Smooth muscle cell (in vitro differentiated cells): ENCODE data around the gene KRTAP16-1. TPM values are rescaled to one million over a fixed set of nuclear protein-coding genes. Genes with fewer than 3 reads are reported as not detected.

ENCODE experiments used
- DNase-seq: peaks from one replicate; lab custom pipeline; 2025; ENCODE audit not compliant: unreplicated experiment; lab: John Stamatoyannopoulos, UW
- H2AFZ ChIP-seq: fragments of 200-600 bp; sonication (generic); 2 replicates; pipeline ENCODE4 v1.6.0; 2016; ENCODE audit warnings: antibody characterized with exemption, low read depth, mild to moderate bottlenecking
- H3F3A ChIP-seq: fragments of 200-600 bp; sonication (generic); 2 replicates; pipeline ENCODE4 v1.6.0; 2017; ENCODE audit warnings: antibody characterized with exemption, low read depth
- H3K27ac ChIP-seq: fragments of 200-600 bp; sonication (generic); 2 replicates; pipeline ENCODE4 v1.5.1; 2016; ENCODE audit warnings: low read depth, mild to moderate bottlenecking
- H3K27me3 ChIP-seq: fragments of 200-600 bp; sonication (generic); 2 replicates; pipeline ENCODE4 v1.6.1; 2016; ENCODE audit warnings: low read depth, mild to moderate bottlenecking
- H3K36me3 ChIP-seq: fragments of 200-600 bp; sonication (generic); 2 replicates; pipeline ENCODE4 v1.5.1; 2016; ENCODE audit warnings: low read depth
- H3K4me1 ChIP-seq: fragments of 200-600 bp; sonication (generic); 2 replicates; pipeline ENCODE4 v1.5.1; 2016; ENCODE audit warnings: low read depth
- H3K4me2 ChIP-seq: fragments of 200-600 bp; sonication (generic); 2 replicates; pipeline ENCODE4 v1.6.0; 2016; ENCODE audit warnings: mild to moderate bottlenecking
- H3K4me3 ChIP-seq: fragments of 200-600 bp; sonication (generic); 2 replicates; pipeline ENCODE4 v1.5.1; 2016; ENCODE audit warnings: mild to moderate bottlenecking
- H3K79me2 ChIP-seq: fragments of 200-600 bp; sonication (generic); 2 replicates; pipeline ENCODE4 v1.6.0; 2016; ENCODE audit warnings: low read depth, mild to moderate bottlenecking
- H3K9ac ChIP-seq: fragments of 200-600 bp; sonication (generic); 2 replicates; pipeline ENCODE4 v1.6.0; 2016; ENCODE audit warnings: low read depth
- H3K9me3 ChIP-seq: fragments of 200-600 bp; sonication (generic); replicated peaks from 2 replicates; pipeline ENCODE4 v1.5.1; 2016; ENCODE audit warnings: low read depth
- H4K20me1 ChIP-seq: fragments of 200-600 bp; sonication (generic); 2 replicates; pipeline ENCODE4 v1.6.0; 2016; ENCODE audit warnings: low read depth
- WGBS: methylation state at CpG from one replicate; pipeline ENCODE4 v1.1.7; 2016; ENCODE audit warnings: low lambda C conversion rate; 5-methylcytosine and 5-hydroxymethylcytosine counted together
- polyA plus RNA-seq: library from polyadenylated mRNA; unstranded; fragments of >200 nt; fragmentation: Nextera tagmentation; extraction: Ambion mirVana; gene quantifications from 2 replicates; pipeline ENCODE4 v1.2.1, GENCODE V29; 2016
- total RNA-seq: library from RNA; depleted of rRNA; stranded (reverse); fragments of >200 nt; gene quantifications from 2 replicates; pipeline ENCODE4 v1.2.3, GENCODE V29; 2014
- TF ChIP-seq, protein P1 (sequence below): fragments of 200-600 bp; sonication (generic); IDR thresholded peaks from 2 replicates; pipeline ENCODE4 v1.5.1; 2017; ENCODE audit warnings: borderline replicate concordance, mild to moderate bottlenecking, antibody characterized with exemption; ENCODE audit not compliant: insufficient read depth, poor library complexity, severe bottlenecking

The KRTAP16-1 gene
- total and polyA plus RNA-seq, 2 experiments from 2014 or later, result not detected

DNA sequence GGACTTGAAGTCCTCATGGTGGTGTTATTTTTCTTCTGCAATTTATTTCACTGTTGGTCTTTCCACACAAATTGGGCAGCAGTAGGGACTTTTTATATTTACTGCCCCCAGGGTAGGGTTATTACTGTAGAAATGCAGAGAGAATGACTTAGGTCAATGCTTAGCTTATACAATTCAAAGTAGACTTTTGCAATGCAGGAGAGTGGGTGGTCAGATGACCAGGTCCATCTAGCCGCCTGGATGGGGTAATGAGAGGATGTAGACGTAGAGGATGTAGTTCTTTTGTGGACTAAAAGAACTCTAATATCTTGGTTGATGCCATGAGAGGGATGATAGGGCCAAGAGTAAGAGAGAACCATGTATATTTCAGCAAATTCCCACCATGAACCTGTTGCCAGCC, 9.1 kb upstream of the KRTAP16-1 start:
- Histone ChIP-seq H3K27me3 (peaks cover 6% of the 10 kb centered on the region), H3F3A (no peaks in the 10 kb centered on the region), H3K9me3 (no peaks in the 10 kb centered on the region), H3K4me1 (no peaks in the 10 kb centered on the region), H3K36me3 (no peaks in the 10 kb centered on the region), H3K79me2 (no peaks in the 10 kb centered on the region), H2AFZ (no peak overlapping the region), H3K4me3 (no peak overlapping the region), H3K4me2 (no peak overlapping the region), H3K27ac (no peak overlapping the region), H3K9ac (no peak overlapping the region), H4K20me1 (no peaks in the 10 kb centered on the region)
- TF ChIP-seq, protein P1, sequence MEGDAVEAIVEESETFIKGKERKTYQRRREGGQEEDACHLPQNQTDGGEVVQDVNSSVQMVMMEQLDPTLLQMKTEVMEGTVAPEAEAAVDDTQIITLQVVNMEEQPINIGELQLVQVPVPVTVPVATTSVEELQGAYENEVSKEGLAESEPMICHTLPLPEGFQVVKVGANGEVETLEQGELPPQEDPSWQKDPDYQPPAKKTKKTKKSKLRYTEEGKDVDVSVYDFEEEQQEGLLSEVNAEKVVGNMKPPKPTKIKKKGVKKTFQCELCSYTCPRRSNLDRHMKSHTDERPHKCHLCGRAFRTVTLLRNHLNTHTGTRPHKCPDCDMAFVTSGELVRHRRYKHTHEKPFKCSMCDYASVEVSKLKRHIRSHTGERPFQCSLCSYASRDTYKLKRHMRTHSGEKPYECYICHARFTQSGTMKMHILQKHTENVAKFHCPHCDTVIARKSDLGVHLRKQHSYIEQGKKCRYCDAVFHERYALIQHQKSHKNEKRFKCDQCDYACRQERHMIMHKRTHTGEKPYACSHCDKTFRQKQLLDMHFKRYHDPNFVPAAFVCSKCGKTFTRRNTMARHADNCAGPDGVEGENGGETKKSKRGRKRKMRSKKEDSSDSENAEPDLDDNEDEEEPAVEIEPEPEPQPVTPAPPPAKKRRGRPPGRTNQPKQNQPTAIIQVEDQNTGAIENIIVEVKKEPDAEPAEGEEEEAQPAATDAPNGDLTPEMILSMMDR, result no peak
- DNase-seq, result no peak
- WGBS, result 80% methylated on average over 2 of the region's 2 CpGs

DNA sequence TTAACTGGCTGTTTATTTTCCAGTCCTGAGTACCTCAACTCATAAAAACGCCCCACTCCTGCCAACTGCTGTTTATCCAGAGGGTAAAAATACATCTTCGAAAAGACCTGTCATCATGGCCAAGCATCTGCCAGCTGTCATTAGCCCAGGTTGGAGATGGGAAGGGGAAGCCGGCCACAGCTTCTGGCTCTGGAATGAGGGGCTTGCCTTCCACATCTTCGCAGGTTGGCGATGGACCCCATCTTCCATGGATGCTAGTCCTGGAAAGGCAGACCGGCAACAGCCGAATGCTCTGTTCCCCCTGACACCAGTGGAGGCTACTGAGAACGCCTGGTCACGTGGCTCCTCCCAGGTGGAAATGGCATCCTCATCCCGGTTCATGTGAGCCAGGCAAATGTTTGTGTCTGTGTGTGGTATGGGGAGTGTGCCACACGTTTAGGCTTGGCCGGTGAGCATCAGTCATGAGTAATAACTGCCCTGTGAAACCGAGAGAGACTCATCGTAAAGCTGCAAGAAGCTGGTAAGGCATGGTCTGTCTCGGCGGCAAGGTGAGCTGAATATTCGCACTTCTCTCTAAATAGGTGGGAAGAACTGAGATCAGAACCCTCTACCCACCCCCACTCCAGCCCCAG, 6.8 kb upstream of the KRTAP16-1 start:
- H3K4me1 ChIP-seq, result no peaks in the 10 kb centered on the region
- no peak overlapping the region for H3K9ac ChIP-seq
- H3K27ac ChIP-seq, result no peak overlapping the region
- H4K20me1 ChIP-seq, result no peaks in the 10 kb centered on the region
- peaks cover 11% of the 10 kb centered on the region for H3K27me3 ChIP-seq
- no peaks in the 10 kb centered on the region for H3K79me2 ChIP-seq
- H3K4me3 ChIP-seq, result no peak overlapping the region
- TF ChIP-seq, protein P1, result no peak
- H3K4me2 ChIP-seq, result no peak overlapping the region
- H2AFZ ChIP-seq, result no peak overlapping the region
- WGBS, result 89% methylated on average over 17 of the region's 17 CpGs
- DNase-seq, result no peak
- H3K9me3 ChIP-seq, result no peaks in the 10 kb centered on the region
- no peaks in the 10 kb centered on the region for H3K36me3 ChIP-seq
- no peaks in the 10 kb centered on the region for H3F3A ChIP-seq

DNA sequence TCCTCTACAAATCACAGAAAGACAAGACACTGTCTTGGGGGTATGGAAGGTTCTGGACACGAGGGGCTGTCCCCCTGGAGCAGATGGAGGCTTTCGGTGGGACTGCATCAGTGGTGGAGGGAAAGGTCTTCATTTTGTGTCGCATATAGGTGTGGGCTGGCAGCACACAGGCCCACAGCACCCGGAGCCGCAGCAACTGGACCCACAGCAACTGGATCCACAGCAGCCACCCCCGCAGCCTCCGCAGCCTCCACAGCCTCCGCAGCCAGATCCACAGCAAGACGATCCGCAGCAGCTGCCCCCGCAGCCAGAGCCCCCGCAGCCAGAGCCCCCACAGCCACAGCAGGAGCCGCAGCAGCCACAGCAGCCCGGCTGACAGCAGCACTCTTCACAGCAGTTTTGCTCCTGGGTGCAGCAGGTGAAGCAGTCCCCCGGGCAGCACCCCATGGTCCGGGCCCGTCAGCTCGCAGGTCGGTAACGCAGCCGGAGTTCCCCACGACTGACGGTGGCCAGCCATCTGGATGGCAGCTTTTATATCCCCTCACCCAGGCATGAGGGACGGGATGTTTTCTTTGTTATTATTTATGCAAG, 6.2 kb upstream of the KRTAP16-1 start, which contains the start of gene KRTAP17-1:
TSS of gene KRTAP17-1 (minus strand) at position 507 of the 591 bp plus-strand sequence. CDS start at position 447, 60 bp downstream.
- H2AFZ ChIP-seq, result no peak within 1 kb of the TSS
- no peak within 1 kb of the TSS for H3K4me3 ChIP-seq
- no peaks in the 10 kb centered on the region for H3K9me3 ChIP-seq
- WGBS, result 94% methylated on average over 20 of the region's 24 CpGs
- TF ChIP-seq, protein P1, result no peak
- H3K79me2 ChIP-seq, result no peaks in the 10 kb centered on the region
- no peak for DNase-seq
- H3K4me1 ChIP-seq, result no peaks in the 10 kb centered on the region
- H3K27me3 ChIP-seq, result peaks cover 11% of the 10 kb centered on the region
- no peaks in the 10 kb centered on the region for H3K36me3 ChIP-seq
- H3F3A ChIP-seq, result no peaks in the 10 kb centered on the region
- H3K9ac ChIP-seq, result no peak within 1 kb of the TSS
- H4K20me1 ChIP-seq, result no peaks in the 10 kb centered on the region
- no peak within 1 kb of the TSS for H3K4me2 ChIP-seq
- H3K27ac ChIP-seq, result no peak within 1 kb of the TSS
